ENCODE data around the gene STH. TPM values are rescaled to one million over a fixed set of nuclear protein-coding genes. Genes with fewer than 3 reads are reported as not detected.

Gene STH
- total RNA-seq, 2 experiments from 2014 or later = not detected

GRCh38 chr17:46044286-46044928, 45.4 kb downstream of the STH start:
- Mint-ChIP-seq H3K9me3 (no peaks in the 10 kb centered on the region), H3K36me3 (ENCODE audit: low read depth) (peaks cover 90% of the 10 kb centered on the region), H3K27ac (peak overlapping the region; percentile 54), H3K4me1 (ENCODE audit: low read depth) (peaks cover 18% of the 10 kb centered on the region), H3K4me3 (no peak overlapping the region), H3K27me3 (no peaks in the 10 kb centered on the region)
- peaks cover 92% of the 10 kb centered on the region for H3K36me3 ChIP-seq (ENCODE audit: insufficient read depth, low read length)
- peak in 13 of 14 experiments; percentile 23 to 78 (median 48) for DNase-seq
- CTCF ChIA-PET = interaction anchor here (0.6 to 2.7 kb wide), 24 partner anchors 8 to 223 kb away, joined by 3 to 31 read pairs (median 4); partner anchors contain the start of gene KANSL1
- H3K27me3 ChIP-seq (ENCODE audit: control insufficient read depth in 1 of 2, insufficient read depth in 2 of 2, low read length in 2 of 2) = no peaks in the 10 kb centered on the region
- H3K9me3 ChIP-seq (ENCODE audit: control insufficient read depth in 1 of 2, insufficient read depth in 1 of 2, low read length in 2 of 2) = no peaks in the 10 kb centered on the region
- TF ChIP-seq CTCF (IDR thresholded peaks at IDR 0.05) = peak; percentile 80
- no peak overlapping the region for H3K4me3 ChIP-seq (ENCODE audit: low read length)
- no peak overlapping the region for H3K27ac ChIP-seq (ENCODE audit: low read depth in 1 of 2, low read length in 2 of 2)
- peak; percentile 74 for ATAC-seq (ENCODE audit: poor library complexity)
- POLR2A ChIA-PET = interaction anchor here (1.0 to 2.0 kb wide), 7 partner anchors 24 to 168 kb away, joined by 3 to 16 read pairs (median 5); partner anchors contain the start of gene KANSL1
- intact Hi-C loops (cut with DNase I, micrococcal nuclease) = loop anchor here (1.0 to 2.0 kb wide), 6 partner anchors 42 to 169 kb away; no protein-coding TSS in a partner anchor
- H3K4me1 ChIP-seq (ENCODE audit: insufficient read depth, low read length) = no peaks in the 10 kb centered on the region

- H3K4me1 Mint-ChIP-seq (ENCODE audit: low read depth) = peaks cover 18% of the 10 kb centered on the region
- no peak overlapping the region for H3K4me3 Mint-ChIP-seq
- peaks cover 90% of the 10 kb centered on the region for H3K36me3 Mint-ChIP-seq (ENCODE audit: low read depth)
- ATAC-seq (ENCODE audit: poor library complexity) (no peak), DNase-seq (no peak)
- Histone ChIP-seq H3K4me1 (ENCODE audit: insufficient read depth, low read length) (no peaks in the 10 kb centered on the region), H3K27ac (ENCODE audit: low read depth in 1 of 2, low read length in 2 of 2) (no peak overlapping the region), H3K36me3 (ENCODE audit: insufficient read depth, low read length) (peaks cover 92% of the 10 kb centered on the region), H3K9me3 (ENCODE audit: control insufficient read depth in 1 of 2, insufficient read depth in 1 of 2, low read length in 2 of 2) (no peaks in the 10 kb centered on the region), H3K4me3 (ENCODE audit: low read length) (no peak overlapping the region), H3K27me3 (ENCODE audit: control insufficient read depth in 1 of 2, insufficient read depth in 2 of 2, low read length in 2 of 2) (no peaks in the 10 kb centered on the region)
- H3K9me3 Mint-ChIP-seq = no peaks in the 10 kb centered on the region
- no peaks in the 10 kb centered on the region for H3K27me3 Mint-ChIP-seq
- ChIA-PET CTCF (interaction anchor here (0.6 to 2.7 kb wide), 23 partner anchors 7 to 223 kb away, joined by 3 to 31 read pairs (median 4); partner anchors contain the start of gene KANSL1), POLR2A (interaction anchor here (1.0 to 2.0 kb wide), 7 partner anchors 24 to 168 kb away, joined by 3 to 16 read pairs (median 5); partner anchors contain the start of gene KANSL1)
- no peak for TF ChIP-seq CTCF (IDR thresholded peaks at IDR 0.05)
- H3K27ac Mint-ChIP-seq = peak overlapping the region; percentile 54
- intact Hi-C loops (cut with DNase I, micrococcal nuclease) = loop anchor here (1.0 to 2.0 kb wide), 7 partner anchors 42 to 168 kb away; no protein-coding TSS in a partner anchor
Measured at GRCh38 chr17:46044989-46045388, 45.9 kb downstream of the STH start.

GRCh38 chr17:46045639-46046038, 46.6 kb downstream of the STH start:
- ChIA-PET CTCF (interaction anchor here (2.2 to 2.7 kb wide), 3 partner anchors 12 to 167 kb away, joined by 5 to 31 read pairs (median 16); partner anchors contain the start of gene KANSL1), POLR2A (interaction anchor here (0.6 to 2.0 kb wide), 2 partner anchors 143 to 167 kb away, joined by 3 to 13 read pairs; no protein-coding TSS in a partner anchor)
- Mint-ChIP-seq H3K27me3 (no peaks in the 10 kb centered on the region), H3K36me3 (ENCODE audit: low read depth) (peaks cover 90% of the 10 kb centered on the region), H3K4me3 (no peak overlapping the region), H3K27ac (peak overlapping the region; percentile 15), H3K9me3 (no peaks in the 10 kb centered on the region), H3K4me1 (ENCODE audit: low read depth) (peaks cover 18% of the 10 kb centered on the region)
- DNase-seq (no peak), ATAC-seq (ENCODE audit: poor library complexity) (no peak)
- intact Hi-C loops (cut with DNase I, micrococcal nuclease) = loop anchor here (1.0 to 2.0 kb wide), 4 partner anchors 43 to 167 kb away; no protein-coding TSS in a partner anchor
- H3K27me3 ChIP-seq (ENCODE audit: control insufficient read depth in 1 of 2, insufficient read depth in 2 of 2, low read length in 2 of 2) = no peaks in the 10 kb centered on the region
- no peak overlapping the region for H3K27ac ChIP-seq (ENCODE audit: low read depth in 1 of 2, low read length in 2 of 2)
- H3K4me1 ChIP-seq (ENCODE audit: insufficient read depth, low read length) = no peaks in the 10 kb centered on the region
- no peak for TF ChIP-seq CTCF (IDR thresholded peaks at IDR 0.05)
- H3K4me3 ChIP-seq (ENCODE audit: low read length) = no peak overlapping the region
- H3K36me3 ChIP-seq (ENCODE audit: insufficient read depth, low read length) = peaks cover 92% of the 10 kb centered on the region
- no peaks in the 10 kb centered on the region for H3K9me3 ChIP-seq (ENCODE audit: control insufficient read depth in 1 of 2, insufficient read depth in 1 of 2, low read length in 2 of 2)
